ENCODE measurements around the gene NEUROD1. TPM values are rescaled to one million over a fixed set of nuclear protein-coding genes. Genes with fewer than 3 reads are reported as not detected.

The NEUROD1 gene
- total and polyA plus RNA-seq, 7 experiments from 2014 or later, result not detected

DNA sequence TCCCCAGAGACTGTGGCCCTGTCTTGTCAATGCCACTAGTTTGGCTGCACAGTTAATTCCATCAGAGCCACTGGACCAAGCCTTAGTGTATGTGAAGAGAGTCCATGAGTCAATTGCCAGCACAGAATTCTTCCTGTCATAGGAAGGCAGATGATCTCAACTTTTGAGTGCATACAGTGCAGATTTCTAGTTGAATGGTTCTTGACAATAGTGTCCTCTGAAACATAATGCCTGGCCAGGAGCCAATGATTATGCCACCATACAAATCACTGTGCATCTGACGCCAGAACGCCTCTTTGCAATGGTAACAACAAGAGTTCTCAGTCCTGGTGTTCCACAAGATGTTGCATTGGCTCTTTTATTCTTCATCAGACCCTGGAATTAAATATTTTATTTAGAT, 7.1 kb downstream of the NEUROD1 start:
- Mint-ChIP-seq H3K36me3 (peaks cover 0 to 3% (median 0%) of the 10 kb centered on the region in 5 donors), H3K4me1 (peaks cover 0 to 12% (median 5%) of the 10 kb centered on the region in 7 donors), H3K27me3 (peaks cover 50 to 59% (median 56%) of the 10 kb centered on the region in 5 donors), H3K4me3 (no peak overlapping the region), H3K9me3 (peaks cover 0 to 10% (median 5%) of the 10 kb centered on the region in 11 donors), H3K27ac (no peak overlapping the region)
- Histone ChIP-seq H3K36me3 (ENCODE audit: control insufficient read depth in 2 of 3, insufficient read depth in 3 of 3, low read length in 3 of 3) (no peaks in the 10 kb centered on the region), H3K27me3 (ENCODE audit: control insufficient read depth in 2 of 2, insufficient read depth in 2 of 2, low read length in 2 of 2) (peaks cover 3 to 10% of the 10 kb centered on the region in 2 donors), H3K4me3 (ENCODE audit: low read length) (no peak overlapping the region), H3K4me1 (ENCODE audit: control insufficient read depth in 2 of 2, insufficient read depth in 2 of 2, low read length in 2 of 2) (no peaks in the 10 kb centered on the region), H3K9me3 (ENCODE audit: control insufficient read depth in 2 of 3, low read length in 3 of 3) (no peaks in the 10 kb centered on the region), H3K27ac (ENCODE audit: low read depth, low read length) (no peak overlapping the region)
- intact Hi-C loops (cut with micrococcal nuclease), result no loop called here
- no peak for DNase-seq
- ATAC-seq, result no peak
- ChIA-PET POLR2A (interaction anchor here (0.8 kb wide), 1 partner anchor 642 kb away, joined by 3 read pairs; no protein-coding TSS in a partner anchor), CTCF (no interaction called here)

DNA sequence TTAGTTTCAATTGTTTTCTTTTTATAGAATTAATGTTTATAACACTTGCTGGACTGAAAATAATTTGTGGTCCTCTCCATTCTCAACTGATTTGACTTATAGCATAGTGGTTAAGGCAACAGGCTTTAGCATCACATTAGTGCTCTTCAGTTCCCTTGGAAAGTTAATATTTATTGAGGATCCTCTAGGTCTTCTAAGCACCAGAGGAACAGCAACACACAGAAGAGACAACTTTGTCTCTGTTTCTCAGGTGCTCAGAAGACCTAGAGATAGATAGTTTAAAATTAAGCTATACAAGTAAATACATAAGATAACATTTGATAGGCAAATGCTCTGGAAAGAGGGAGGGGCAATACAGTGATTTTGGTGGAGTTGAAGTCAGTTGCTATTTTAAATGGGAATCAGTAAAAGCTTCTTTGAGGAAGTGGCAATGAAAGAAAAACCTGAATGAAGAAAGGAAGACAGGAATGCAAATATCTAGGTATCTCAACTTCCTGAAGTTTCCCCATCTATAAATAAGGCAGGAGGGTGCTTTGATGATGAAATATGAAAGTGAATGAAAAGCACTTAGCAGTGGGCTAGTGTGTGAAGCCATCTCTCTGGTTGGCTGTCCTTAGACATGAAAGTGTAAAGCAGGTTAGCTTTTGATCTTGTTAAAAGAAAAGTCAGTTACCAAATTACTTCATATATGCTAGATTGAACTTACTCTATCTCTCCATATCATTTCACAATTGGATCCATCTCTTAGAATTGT, 7.9 kb downstream of the NEUROD1 start:
- H3K27me3 Mint-ChIP-seq, result peaks cover 44 to 54% (median 52%) of the 10 kb centered on the region in 5 donors
- H3K36me3 ChIP-seq (ENCODE audit: control insufficient read depth in 2 of 3, insufficient read depth in 3 of 3, low read length in 3 of 3), result no peaks in the 10 kb centered on the region
- intact Hi-C loops (cut with micrococcal nuclease), result no loop called here
- H3K36me3 Mint-ChIP-seq, result peaks cover 0 to 3% (median 0%) of the 10 kb centered on the region in 5 donors
- H3K9me3 Mint-ChIP-seq, result peaks cover 0 to 5% (median 0%) of the 10 kb centered on the region in 11 donors
- ATAC-seq (no peak), DNase-seq (no peak)
- peaks cover 0 to 7% (median 0%) of the 10 kb centered on the region in 7 donors for H3K4me1 Mint-ChIP-seq
- ChIA-PET POLR2A (interaction anchor here (0.8 kb wide), 1 partner anchor 641 kb away, joined by 3 read pairs; no protein-coding TSS in a partner anchor), CTCF (interaction anchor here (0.6 kb wide), 1 partner anchor 46 kb away, joined by 5 read pairs; no protein-coding TSS in a partner anchor)
- H3K27me3 ChIP-seq (ENCODE audit: control insufficient read depth in 2 of 2, insufficient read depth in 2 of 2, low read length in 2 of 2), result peaks cover 0 to 3% of the 10 kb centered on the region in 2 donors
- no peaks in the 10 kb centered on the region for H3K4me1 ChIP-seq (ENCODE audit: control insufficient read depth in 2 of 2, insufficient read depth in 2 of 2, low read length in 2 of 2)
- no peak overlapping the region for H3K4me3 Mint-ChIP-seq
- H3K4me3 ChIP-seq (ENCODE audit: low read length), result no peak overlapping the region
- H3K9me3 ChIP-seq (ENCODE audit: control insufficient read depth in 2 of 3, low read length in 3 of 3), result no peaks in the 10 kb centered on the region
- no peak overlapping the region for H3K27ac ChIP-seq (ENCODE audit: low read depth, low read length)
- H3K27ac Mint-ChIP-seq, result no peak overlapping the region

DNA sequence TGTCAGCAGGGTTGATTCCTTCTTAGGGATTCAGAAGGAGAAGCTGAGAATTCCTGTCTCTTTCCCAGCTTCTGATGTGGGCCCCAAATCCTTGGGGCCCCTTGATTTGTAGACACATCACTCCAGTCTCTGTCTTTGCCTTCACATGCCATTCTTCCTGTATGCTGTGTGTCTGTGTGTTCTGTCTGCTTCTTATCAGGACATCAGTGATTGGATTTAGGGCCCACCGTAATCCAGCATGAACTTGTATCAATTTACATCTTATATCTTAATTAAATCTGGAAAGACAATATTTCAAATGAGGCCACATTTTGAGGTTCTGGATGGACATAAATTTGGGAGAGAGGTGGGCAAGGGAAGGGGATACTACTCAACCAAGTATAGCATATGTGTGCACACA, 9.7 kb downstream of the NEUROD1 start:
- no peak overlapping the region for H3K4me3 ChIP-seq (ENCODE audit: low read length)
- Mint-ChIP-seq H3K27me3 (peaks cover 33 to 64% (median 49%) of the 10 kb centered on the region in 5 donors), H3K4me1 (peaks cover 0 to 7% (median 0%) of the 10 kb centered on the region in 7 donors), H3K4me3 (no peak overlapping the region), H3K9me3 (peaks cover 0 to 16% (median 4%) of the 10 kb centered on the region in 11 donors), H3K36me3 (peaks cover 0 to 3% (median 0%) of the 10 kb centered on the region in 5 donors), H3K27ac (no peak overlapping the region)
- intact Hi-C loops (cut with micrococcal nuclease), result no loop called here
- CTCF ChIA-PET, result no interaction called here
- peaks cover 0 to 3% of the 10 kb centered on the region in 2 donors for H3K27me3 ChIP-seq (ENCODE audit: control insufficient read depth in 2 of 2, insufficient read depth in 2 of 2, low read length in 2 of 2)
- DNase-seq, result no peak
- no peak for ATAC-seq
- no peaks in the 10 kb centered on the region for H3K36me3 ChIP-seq (ENCODE audit: control insufficient read depth in 2 of 3, insufficient read depth in 3 of 3, low read length in 3 of 3)
- POLR2A ChIA-PET, result no interaction called here
- H3K27ac ChIP-seq (ENCODE audit: low read depth, low read length), result no peak overlapping the region
- H3K4me1 ChIP-seq (ENCODE audit: control insufficient read depth in 2 of 2, insufficient read depth in 2 of 2, low read length in 2 of 2), result no peaks in the 10 kb centered on the region
- H3K9me3 ChIP-seq (ENCODE audit: control insufficient read depth in 2 of 3, low read length in 3 of 3), result no peaks in the 10 kb centered on the region

DNA sequence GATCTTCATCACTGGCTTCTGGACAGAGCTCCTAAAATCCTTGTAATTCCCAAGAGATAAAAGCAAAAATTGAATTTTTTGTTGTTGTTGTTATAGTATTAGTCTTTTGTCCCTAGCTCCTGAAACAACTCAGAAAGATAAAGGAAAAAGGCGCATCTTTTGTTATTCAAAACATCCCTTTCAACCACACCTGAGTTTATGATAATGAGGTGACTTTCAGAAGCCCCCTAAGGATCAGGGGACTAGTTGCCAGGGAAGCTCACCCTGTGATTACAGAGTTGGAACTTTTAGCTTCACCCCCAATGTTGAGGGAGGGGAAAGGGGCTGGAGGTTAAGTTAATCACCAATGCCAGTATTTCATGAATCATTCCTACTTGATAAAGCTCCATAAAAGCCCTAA, 13.1 kb downstream of the NEUROD1 start:
- Mint-ChIP-seq H3K36me3 (peaks cover 0 to 3% (median 0%) of the 10 kb centered on the region in 5 donors), H3K4me1 (no peaks in the 10 kb centered on the region), H3K9me3 (peaks cover 0 to 20% (median 5%) of the 10 kb centered on the region in 11 donors), H3K4me3 (no peak overlapping the region), H3K27me3 (peaks cover 17 to 50% (median 38%) of the 10 kb centered on the region in 5 donors), H3K27ac (no peak overlapping the region)
- H3K27me3 ChIP-seq (ENCODE audit: control insufficient read depth in 2 of 2, insufficient read depth in 2 of 2, low read length in 2 of 2), result no peaks in the 10 kb centered on the region
- no peaks in the 10 kb centered on the region for H3K9me3 ChIP-seq (ENCODE audit: control insufficient read depth in 2 of 3, low read length in 3 of 3)
- H3K4me3 ChIP-seq (ENCODE audit: low read length), result no peak overlapping the region
- POLR2A ChIA-PET, result no interaction called here
- no peaks in the 10 kb centered on the region for H3K36me3 ChIP-seq (ENCODE audit: control insufficient read depth in 2 of 3, insufficient read depth in 3 of 3, low read length in 3 of 3)
- H3K27ac ChIP-seq (ENCODE audit: low read depth, low read length), result no peak overlapping the region
- intact Hi-C loops (cut with micrococcal nuclease), result no loop called here
- H3K4me1 ChIP-seq (ENCODE audit: control insufficient read depth in 2 of 2, insufficient read depth in 2 of 2, low read length in 2 of 2), result no peaks in the 10 kb centered on the region
- CTCF ChIA-PET, result interaction anchor here (1.0 kb wide), 1 partner anchor 46 kb away, joined by 3 read pairs; no protein-coding TSS in a partner anchor
- ATAC-seq, result no peak
- DNase-seq, result no peak

DNA sequence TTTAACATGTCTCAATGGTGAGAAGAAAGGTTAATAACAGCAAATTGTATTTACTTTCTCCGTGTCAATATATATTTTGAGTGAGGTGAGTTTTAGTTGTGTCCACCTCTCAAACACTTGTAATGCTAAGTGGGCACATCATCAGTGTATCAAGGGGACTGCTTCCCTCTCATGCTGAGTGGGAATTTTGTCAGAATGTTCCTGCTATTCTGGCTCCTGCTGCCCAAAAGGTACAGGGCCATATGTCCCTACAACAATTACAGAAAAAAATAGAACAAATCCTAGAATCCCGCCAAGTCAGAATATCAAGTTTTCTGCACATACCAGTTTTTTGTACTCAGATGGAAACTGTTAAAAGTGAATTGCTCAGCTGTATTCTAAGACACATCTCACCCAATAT, 18.0 kb downstream of the NEUROD1 start:
- no peak for ATAC-seq
- no peak overlapping the region for H3K27ac ChIP-seq (ENCODE audit: low read depth, low read length)
- Mint-ChIP-seq H3K9me3 (peaks cover 0 to 20% (median 5%) of the 10 kb centered on the region in 11 donors), H3K4me3 (no peak overlapping the region), H3K4me1 (peaks cover 0 to 7% (median under 1%) of the 10 kb centered on the region in 7 donors), H3K27ac (no peak overlapping the region), H3K27me3 (peaks cover 30 to 53% (median 40%) of the 10 kb centered on the region in 5 donors), H3K36me3 (peaks cover 0 to 13% (median 0%) of the 10 kb centered on the region in 5 donors)
- no peaks in the 10 kb centered on the region for H3K4me1 ChIP-seq (ENCODE audit: control insufficient read depth in 2 of 2, insufficient read depth in 2 of 2, low read length in 2 of 2)
- H3K27me3 ChIP-seq (ENCODE audit: control insufficient read depth in 2 of 2, insufficient read depth in 2 of 2, low read length in 2 of 2), result peaks cover 0 to 4% of the 10 kb centered on the region in 2 donors
- ChIA-PET CTCF (no interaction called here), POLR2A (no interaction called here)
- intact Hi-C loops (cut with micrococcal nuclease), result no loop called here
- no peak overlapping the region for H3K4me3 ChIP-seq (ENCODE audit: low read length)
- no peaks in the 10 kb centered on the region for H3K36me3 ChIP-seq (ENCODE audit: control insufficient read depth in 2 of 3, insufficient read depth in 3 of 3, low read length in 3 of 3)
- H3K9me3 ChIP-seq (ENCODE audit: control insufficient read depth in 2 of 3, low read length in 3 of 3), result no peaks in the 10 kb centered on the region
- no peak for DNase-seq

DNA sequence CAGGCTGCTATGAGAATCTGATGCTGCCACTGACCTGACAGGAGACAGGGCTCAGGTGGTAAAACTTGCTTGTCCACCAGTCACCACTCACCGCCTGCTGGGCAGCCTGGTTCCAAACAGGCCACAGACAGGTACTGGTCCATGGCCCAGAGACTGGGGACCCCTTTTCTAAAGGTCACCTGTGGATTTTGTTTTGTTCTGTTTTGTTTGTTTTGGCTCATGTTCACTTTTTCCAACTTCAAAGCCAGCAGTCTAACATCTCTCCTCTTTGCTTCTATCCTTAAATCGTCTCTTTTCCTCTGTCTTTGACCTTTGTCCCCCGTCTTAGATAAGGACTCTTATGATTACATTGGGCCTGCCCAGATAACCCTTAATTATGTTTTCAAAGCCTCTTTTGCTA, 20.1 kb downstream of the NEUROD1 start:
- ATAC-seq (no peak), DNase-seq (no peak)
- Mint-ChIP-seq H3K9me3 (peaks cover 0 to 2% (median 0%) of the 10 kb centered on the region in 11 donors), H3K27ac (no peak overlapping the region), H3K4me1 (peaks cover 4 to 12% (median 10%) of the 10 kb centered on the region in 7 donors), H3K36me3 (peaks cover 0 to 14% (median 0%) of the 10 kb centered on the region in 5 donors), H3K4me3 (no peak overlapping the region), H3K27me3 (peaks cover 42 to 54% (median 46%) of the 10 kb centered on the region in 5 donors)
- intact Hi-C loops (cut with micrococcal nuclease), result no loop called here
- Histone ChIP-seq H3K4me3 (ENCODE audit: low read length) (no peak overlapping the region), H3K4me1 (ENCODE audit: control insufficient read depth in 2 of 2, insufficient read depth in 2 of 2, low read length in 2 of 2) (peaks cover 0 to 4% of the 10 kb centered on the region in 2 donors), H3K9me3 (ENCODE audit: control insufficient read depth in 2 of 3, low read length in 3 of 3) (no peaks in the 10 kb centered on the region), H3K27me3 (ENCODE audit: control insufficient read depth in 2 of 2, insufficient read depth in 2 of 2, low read length in 2 of 2) (peaks cover 0 to 4% of the 10 kb centered on the region in 2 donors), H3K27ac (ENCODE audit: low read depth, low read length) (no peak overlapping the region), H3K36me3 (ENCODE audit: control insufficient read depth in 2 of 3, insufficient read depth in 3 of 3, low read length in 3 of 3) (no peaks in the 10 kb centered on the region)
- ChIA-PET CTCF (no interaction called here), POLR2A (no interaction called here)

Measured in naive thymus-derived CD4-positive, alpha-beta T cell (primary cell).